K562 (cell line): ENCODE measurements around the gene NOTO. TPM values are rescaled to one million over a fixed set of nuclear protein-coding genes. Genes with fewer than 3 reads are reported as not detected.

Source experiments
- ATAC-seq: fragments of 200-7000 bp; cut with Tn5 transposase; 3 replicates; pipeline ENCODE4 v1.9.1; 2020; ENCODE audit warnings: moderate library complexity
- BruUV-seq: library from RNA; stranded (reverse); fragments of 400-500 nt; replicated peaks from 2 replicates; lab custom pipeline; 2021; lab: Mats Ljungman, UMichigan
- CTCF ChIA-PET: fragments of 300-600 bp; formaldehyde crosslinking; extraction: SDS; loops from one replicate; lab custom pipeline; 2021; ENCODE audit warnings: low intra/inter-chr PET ratio; lab: Yijun Ruan, JAX
- POLR2A ChIA-PET: fragments of 300-600, 350-650 bp; sonication (Branson Sonifier 250); formaldehyde crosslinking; extraction: SDS; loops from one replicate; lab custom pipeline; 2021; ENCODE audit warnings: antibody characterized with exemption, inconsistent platforms; lab: Yijun Ruan, JAX
- DNase-seq, 4 experiments: peaks; one replicate each; pipeline versions ENCODE4 v3.0.0 to v3.0.0-alpha.2; 2011 to 2018; ENCODE audit warnings: low spot score in 3 of 4, mixed read lengths in 3 of 4; ENCODE audit errors: extremely low read depth in 1 of 4
- FAIRE-seq: peaks from 2 replicates; lab custom pipeline; 2011; peaks lifted over from hg19 to GRCh38; lab: Jason Lieb, UNC
- H2AFZ ChIP-seq: 2 replicates; pipeline ENCODE4 v1.6.0; 2011; ENCODE audit warnings: low read depth, low read length, control low read depth, inconsistent platforms
- H3K27ac ChIP-seq: fragments of 200-600 bp; 3 replicates; pipeline ENCODE4 v1.8.0; 2011; ENCODE audit warnings: low read depth, mild to moderate bottlenecking, control low read depth, inconsistent platforms, low read length, moderate library complexity, mixed read lengths; ENCODE audit errors: extremely low read depth
- H3K27me3 ChIP-seq, 2 experiments: fragments of 300-600 bp in 1 of 2; 2 replicates in 1 of 2; 3 replicates in 1 of 2; pipeline versions ENCODE4 v1.6.0 to v1.8.0; 2011; ENCODE audit warnings: inconsistent platforms in 2 of 2, low read length in 2 of 2, mild to moderate bottlenecking in 1 of 2, mixed read lengths in 1 of 2, moderate library complexity in 1 of 2; ENCODE audit not compliant: control insufficient read depth in 2 of 2, insufficient read depth in 2 of 2
- H3K36me3 ChIP-seq: fragments of 300-600 bp; 3 replicates; pipeline ENCODE4 v1.8.0; 2011; ENCODE audit warnings: mild to moderate bottlenecking, low read length, inconsistent platforms; ENCODE audit not compliant: control insufficient read depth, insufficient read depth
- H3K4me1 ChIP-seq, 2 experiments: fragments of 200-600 bp in 1 of 2; replicated peaks in 1 of 2; 2 replicates in 1 of 2; 3 replicates in 1 of 2; pipeline versions ENCODE4 v1.5.1 to v1.8.0; 2011; ENCODE audit warnings: inconsistent platforms in 2 of 2, low read length in 2 of 2, mild to moderate bottlenecking in 1 of 2, mixed read lengths in 1 of 2, moderate library complexity in 1 of 2; ENCODE audit not compliant: control insufficient read depth in 2 of 2, insufficient read depth in 2 of 2
- H3K4me2 ChIP-seq: 2 replicates; pipeline ENCODE4 v1.6.1; 2011; ENCODE audit warnings: low read length, control low read depth, inconsistent platforms, mixed read lengths; ENCODE audit not compliant: insufficient read depth
- H3K4me3 ChIP-seq: fragments of 200-600 bp; sonication (generic), shearing (Covaris generic); 2 replicates; pipeline ENCODE4 v1.5.1; 2016; ENCODE audit warnings: control low read depth, inconsistent platforms
- H3K79me2 ChIP-seq: fragments of 200-600 bp; 3 replicates; pipeline ENCODE4 v1.8.0; 2011; ENCODE audit warnings: low read length, inconsistent platforms; ENCODE audit not compliant: control insufficient read depth, insufficient read depth
- H3K9ac ChIP-seq, 2 experiments: 2 replicates each; pipeline versions ENCODE4 v1.6.0 to v1.6.1; 2011; ENCODE audit warnings: low read depth in 2 of 2, low read length in 2 of 2, control low read depth in 1 of 2, inconsistent platforms in 1 of 2, mild to moderate bottlenecking in 1 of 2, mixed read lengths in 1 of 2; ENCODE audit not compliant: insufficient read depth in 1 of 2
- H3K9me1 ChIP-seq: one replicate; pipeline ENCODE4 v1.6.0; 2011; ENCODE audit warnings: inconsistent platforms, mild to moderate bottlenecking, low read length, moderate library complexity; ENCODE audit not compliant: control insufficient read depth, insufficient read depth
- H3K9me3 ChIP-seq: replicated peaks from 2 replicates; pipeline ENCODE4 v1.5.1; 2011; ENCODE audit warnings: low read depth, low read length, inconsistent platforms; ENCODE audit not compliant: control insufficient read depth, insufficient read depth
- H4K20me1 ChIP-seq: replicated peaks from 2 replicates; pipeline ENCODE4 v1.6.1; 2011; ENCODE audit warnings: low read length, inconsistent platforms, mixed read lengths; ENCODE audit not compliant: control insufficient read depth, insufficient read depth
- KHSRP ChIP-seq: fragments of 450-650 bp; IDR thresholded peaks from 2 replicates; pipeline ENCODE4 v1.6.1; 2017
- LEF1 ChIP-seq: fragments of 450-650 bp; IDR thresholded peaks from 2 replicates; pipeline ENCODE4 v1.6.1; 2016; ENCODE audit warnings: mild to moderate bottlenecking
- MAFK ChIP-seq: IDR thresholded peaks from 2 replicates; pipeline ENCODE4 v1.6.1; 2011; ENCODE audit warnings: low read length, improper control_type of control experiment
- MAZ ChIP-seq, 2 experiments: fragments of 450-650 bp in 1 of 2; sonication (generic) in 1 of 2; formaldehyde crosslinking; IDR thresholded peaks in 1 of 2; conservative IDR thresholded peaks in 1 of 2; 2 replicates each; pipeline versions ENCODE4 v1.4.0 to v1.5.0; 2020; ENCODE audit warnings: mild to moderate bottlenecking in 1 of 2, missing genetic modification reagents in 1 of 2
- MTF1 ChIP-seq: fragments of 250-450 bp; sonication (Bioruptor Pico); IDR thresholded peaks from 2 replicates; pipeline ENCODE4 v1.9.0; 2021; ENCODE audit warnings: moderate library complexity, mild to moderate bottlenecking, inconsistent platforms, borderline replicate concordance
- NCOR1 ChIP-seq: fragments of 450-650 bp; IDR thresholded peaks from 2 replicates; pipeline ENCODE4 v1.6.1; 2016; ENCODE audit warnings: mild to moderate bottlenecking, moderate library complexity
- PTTG1 ChIP-seq: fragments of 450-650 bp; IDR thresholded peaks from 2 replicates; pipeline ENCODE4 v1.6.1; 2016; ENCODE audit warnings: low read depth, mild to moderate bottlenecking, missing genetic modification characterization, missing compliant biosample characterization
- RBM14 ChIP-seq: fragments of 200-400 bp; formaldehyde crosslinking; IDR thresholded peaks from 2 replicates; pipeline ENCODE4 v1.6.1; 2018; ENCODE audit warnings: low read depth, mild to moderate bottlenecking, low read length, moderate library complexity, borderline replicate concordance; ENCODE audit not compliant: insufficient read depth
- SMC3 ChIP-seq: conservative IDR thresholded peaks from 2 replicates; pipeline ENCODE4 v1.6.1; 2011; ENCODE audit warnings: low read depth, low read length, improper control_type of control experiment; ENCODE audit not compliant: insufficient read depth
- SNAPC5 ChIP-seq: fragments of 250-450 bp; sonication (Bioruptor Pico); IDR thresholded peaks from 2 replicates; pipeline ENCODE4 v1.8.0; 2021; ENCODE audit warnings: moderate library complexity, mild to moderate bottlenecking, inconsistent platforms
- TAF15 ChIP-seq: fragments of 200-400 bp; formaldehyde crosslinking; IDR thresholded peaks from 2 replicates; pipeline ENCODE4 v1.6.1; 2017; ENCODE audit warnings: mild to moderate bottlenecking, low read depth, low read length, moderate library complexity
- TEAD2 ChIP-seq: fragments of 450-650 bp; IDR thresholded peaks from 2 replicates; pipeline ENCODE4 v1.6.1; 2016; ENCODE audit warnings: missing genetic modification characterization, control low read depth, missing compliant biosample characterization
- ZBED1 ChIP-seq: IDR thresholded peaks from 2 replicates; pipeline ENCODE4 v1.6.1; 2014
- ZBTB1 ChIP-seq: sonication (generic); formaldehyde crosslinking; IDR thresholded peaks from 2 replicates; pipeline ENCODE4 v1.8.1; 2023; ENCODE audit warnings: missing genetic modification reagents, low read depth, mild to moderate bottlenecking, borderline replicate concordance
- ZFP36 ChIP-seq: fragments of 150-350 bp; IDR thresholded peaks from 2 replicates; pipeline ENCODE4 v1.6.1; 2018; ENCODE audit warnings: low read length, low read depth; ENCODE audit not compliant: partially characterized antibody
- ZNF12 ChIP-seq: sonication (generic); formaldehyde crosslinking; IDR thresholded peaks from 2 replicates; pipeline ENCODE4 v1.4.0; 2020; ENCODE audit warnings: mild to moderate bottlenecking, missing genetic modification reagents
- ZNF239 ChIP-seq: fragments of 250-450 bp; sonication (Bioruptor Pico); IDR thresholded peaks from 2 replicates; pipeline ENCODE4 v1.4.0; 2020; ENCODE audit warnings: mild to moderate bottlenecking
- ZNF395 ChIP-seq: fragments of 200-800 bp; sonication (Bioruptor generic); IDR thresholded peaks from 2 replicates; pipeline ENCODE4 v1.6.1; 2017; ENCODE audit warnings: missing genetic modification characterization, missing compliant biosample characterization
- ZNF408 ChIP-seq: fragments of 250-450 bp; sonication (Bioruptor Pico); IDR thresholded peaks from 2 replicates; pipeline ENCODE4 v1.4.0; 2020; ENCODE audit warnings: low read depth, mild to moderate bottlenecking, moderate library complexity
- WGBS: fragments of 100-300 bp; shearing (Covaris generic); methylation state at CpG from one replicate; pipeline ENCODE4 v1.1.6; 2016; ENCODE audit warnings: low coverage, mixed read lengths; ENCODE audit not compliant: insufficient coverage; ENCODE audit errors: missing lambda C conversion rate; 5-methylcytosine and 5-hydroxymethylcytosine counted together
- in situ Hi-C: fragments of 300-500 bp; cut with MboI; formaldehyde crosslinking; loops from 4 replicates; pipeline ENCODE4 v1.15.0; 2018; ENCODE audit warnings: inconsistent platforms, mixed read lengths
- intact Hi-C: fragments of 100-400 bp; cut with micrococcal nuclease; formaldehyde crosslinking; loops from 2 replicates; pipeline ENCODE4 v1.14.2; 2022
- polyA plus RNA-seq, 8 experiments: library from polyadenylated mRNA; depleted of rRNA in 4 of 8; stranded (reverse) in 5 of 8; unstranded in 3 of 8; fragments of >200 nt; fragmentation: Nextera tagmentation in 2 of 8; fragmentation: Illumina TruSeq in 1 of 8; extraction: Ambion mirVana in 2 of 8; extraction: Trizol in 1 of 8; gene quantifications; 2 replicates each; pipeline versions ENCODE4 v1.2.1 to v1.2.3, GENCODE V29; 2011 to 2014; ENCODE audit warnings: inconsistent platforms in 1 of 8, missing spikeins in 1 of 8
- total RNA-seq, 7 experiments: library from RNA; depleted of rRNA in 6 of 7; stranded (reverse); fragments of >200 nt in 6 of 7; fragmentation: Illumina TruSeq in 2 of 7; extraction: Trizol in 2 of 7; gene quantifications; 2 replicates each; pipeline versions ENCODE4 v1.2.1 to v1.2.3, GENCODE V29; 2011 to 2021; ENCODE audit warnings: low replicate concordance in 1 of 7
- TF ChIP-seq, protein P1 (sequence below): fragments of 250-450 bp; sonication (Bioruptor Pico); IDR thresholded peaks from 2 replicates; pipeline ENCODE4 v1.8.0; 2021; ENCODE audit warnings: mild to moderate bottlenecking, moderate library complexity

The NOTO gene
- total and polyA plus RNA-seq, 9 of the 15 experiments (the other 6 are each of a cell fraction or from before 2014, with no cell fraction given), result not detected

- Histone ChIP-seq H2AFZ (peak overlapping the region; percentile 61), H3K79me2 (no peaks in the 10 kb centered on the region), H3K9ac (no peak overlapping the region), H3K9me1 (no peaks in the 10 kb centered on the region), H3K4me1 (peaks cover 5% of the 10 kb centered on the region in 2 experiments; a peak in 3 of 5 replicates), H3K4me2 (no peak overlapping the region), H3K4me3 (no peak overlapping the region), H3K36me3 (no peaks in the 10 kb centered on the region), H3K9me3 (no peaks in the 10 kb centered on the region), H4K20me1 (no peaks in the 10 kb centered on the region), H3K27me3 (peaks cover 0 to 4% of the 10 kb centered on the region in 2 experiments; a peak in 2 of 5 replicates), H3K27ac (no peak overlapping the region)
- ChIA-PET CTCF (interaction anchor here (0.5 to 2.5 kb wide), 8 partner anchors 9 to 304 kb away, joined by 3 to 26 read pairs (median 6); no protein-coding TSS in a partner anchor), POLR2A (interaction anchor here (0.6 to 1.0 kb wide), 3 partner anchors 11 to 270 kb away, joined by 3 to 4 read pairs (median 3); no protein-coding TSS in a partner anchor)
- DNase-seq (peak; percentile 81 to 86 (median 84)), ATAC-seq (peak; percentile 97), FAIRE-seq (peak; percentile 98)
- intact Hi-C loops (loop anchor here (1.0 to 5.0 kb wide), 5 partner anchors 14 to 391 kb away; no protein-coding TSS in a partner anchor), in situ Hi-C loops (loop anchor here (5.0 kb wide), 2 partner anchors 176 to 271 kb away; no protein-coding TSS in a partner anchor)
- BruUV-seq, result no TSS peak
- 34% methylated on average over 10 of the region's 10 CpGs for WGBS
- TF ChIP-seq ZNF408 (CRISPR knock-in tag), result no peak
- no peak for TF ChIP-seq SNAPC5
- TF ChIP-seq TEAD2 (tag), result no peak
- TF ChIP-seq PTTG1 (tag), result no peak
- TF ChIP-seq LEF1, result no peak
- no peak for TF ChIP-seq KHSRP
- TF ChIP-seq, protein P1, sequence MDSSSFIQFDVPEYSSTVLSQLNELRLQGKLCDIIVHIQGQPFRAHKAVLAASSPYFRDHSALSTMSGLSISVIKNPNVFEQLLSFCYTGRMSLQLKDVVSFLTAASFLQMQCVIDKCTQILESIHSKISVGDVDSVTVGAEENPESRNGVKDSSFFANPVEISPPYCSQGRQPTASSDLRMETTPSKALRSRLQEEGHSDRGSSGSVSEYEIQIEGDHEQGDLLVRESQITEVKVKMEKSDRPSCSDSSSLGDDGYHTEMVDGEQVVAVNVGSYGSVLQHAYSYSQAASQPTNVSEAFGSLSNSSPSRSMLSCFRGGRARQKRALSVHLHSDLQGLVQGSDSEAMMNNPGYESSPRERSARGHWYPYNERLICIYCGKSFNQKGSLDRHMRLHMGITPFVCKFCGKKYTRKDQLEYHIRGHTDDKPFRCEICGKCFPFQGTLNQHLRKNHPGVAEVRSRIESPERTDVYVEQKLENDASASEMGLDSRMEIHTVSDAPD (CRISPR knock-in tag), result no peak
- TF ChIP-seq ZNF239 (CRISPR knock-in tag), result no peak
- peak; percentile 86 for TF ChIP-seq ZFP36
- TF ChIP-seq MAZ (CRISPR knock-in tag; conservative IDR thresholded peaks at IDR 0.05 in 1 of 2, IDR thresholded peaks at IDR 0.05 in 1 of 2), result peak in 1 of 2 experiments; percentile 46; a peak in 1 of 4 replicates
- no peak for TF ChIP-seq ZNF395 (CRISPR knock-in tag)
- no peak for TF ChIP-seq ZBED1
- no peak for TF ChIP-seq MTF1 (CRISPR knock-in tag)
- no peak for TF ChIP-seq NCOR1
- no peak for TF ChIP-seq MAFK
- TF ChIP-seq SMC3, result peak; percentile 78
- no peak for TF ChIP-seq ZNF12 (CRISPR knock-in tag)
- no peak for TF ChIP-seq TAF15
- TF ChIP-seq ZBTB1 (CRISPR knock-in tag), result no peak
- TF ChIP-seq RBM14, result no peak
Measured at GRCh38 chr2:73163483-73164367, 38.6 kb upstream of the NOTO start.
